HepG2 (cell line): ENCODE results near the gene SETD2. TPM values are rescaled to one million over a fixed set of nuclear protein-coding genes. Genes with fewer than 3 reads are reported as not detected.
A peak's percentile ranks its signal among the peaks of the same experiment; 100 is the strongest.

Experiments used
- ATRX ChIP-seq: sonication (generic); formaldehyde crosslinking; IDR thresholded peaks from 2 replicates; pipeline ENCODE4 v1.4.0; 2020; ENCODE audit warnings: missing genetic modification reagents, borderline replicate concordance
- CREM ChIP-seq, 2 experiments: sonication (generic) in 1 of 2; formaldehyde crosslinking in 1 of 2; IDR thresholded peaks; 2 replicates each; pipeline versions ENCODE4 v1.4.0 to v1.6.1; 2016 to 2020; ENCODE audit warnings: antibody characterized with exemption in 1 of 2, mild to moderate bottlenecking in 1 of 2, missing genetic modification reagents in 1 of 2
- HMGXB4 ChIP-seq, 2 experiments: sonication (generic) in 1 of 2; formaldehyde crosslinking in 1 of 2; IDR thresholded peaks; 2 replicates each; pipeline versions ENCODE4 v1.4.0 to v1.6.1; 2018 to 2020; ENCODE audit warnings: missing genetic modification reagents in 2 of 2, borderline replicate concordance in 1 of 2, low read depth in 1 of 2, mild to moderate bottlenecking in 1 of 2, missing biosample characterization in 1 of 2
- HOXA3 ChIP-seq: sonication (generic); formaldehyde crosslinking; IDR thresholded peaks from 2 replicates; pipeline ENCODE4 v1.5.0; 2020; ENCODE audit warnings: missing genetic modification reagents
- MAF1 ChIP-seq: sonication (generic); formaldehyde crosslinking; IDR thresholded peaks from 2 replicates; pipeline ENCODE4 v1.5.0; 2020; ENCODE audit warnings: missing genetic modification reagents, borderline replicate concordance
- MBNL3 ChIP-seq: fragments of 250-450 bp; sonication (Bioruptor Pico); conservative IDR thresholded peaks from 2 replicates; pipeline ENCODE4 v1.8.0; 2022; ENCODE audit warnings: mild to moderate bottlenecking, inconsistent platforms
- MZF1 ChIP-seq: sonication (generic); formaldehyde crosslinking; IDR thresholded peaks from 2 replicates; pipeline ENCODE4 v1.8.1; 2023; ENCODE audit warnings: mild to moderate bottlenecking, missing genetic modification reagents, borderline replicate concordance
- NR2C2 ChIP-seq: sonication (generic); formaldehyde crosslinking; IDR thresholded peaks from 2 replicates; pipeline ENCODE4 v1.4.0; 2020; ENCODE audit warnings: missing genetic modification reagents, mild to moderate bottlenecking, moderate library complexity, borderline replicate concordance
- SRY ChIP-seq: sonication (generic); formaldehyde crosslinking; IDR thresholded peaks from 2 replicates; pipeline ENCODE4 v1.8.0; 2022; ENCODE audit warnings: mild to moderate bottlenecking, missing genetic modification reagents
- WIZ ChIP-seq: sonication (generic); formaldehyde crosslinking; IDR thresholded peaks from 2 replicates; pipeline ENCODE4 v1.5.1; 2020; ENCODE audit warnings: mild to moderate bottlenecking, missing genetic modification reagents
- ZBTB25 ChIP-seq: IDR thresholded peaks from 2 replicates; pipeline ENCODE4 v1.6.1; 2018; ENCODE audit warnings: missing genetic modification reagents
- ZFP37 ChIP-seq: sonication (generic); formaldehyde crosslinking; IDR thresholded peaks from 2 replicates; pipeline ENCODE4 v1.4.0; 2020; ENCODE audit warnings: missing genetic modification reagents, borderline replicate concordance
- ZNF12 ChIP-seq: sonication (generic); formaldehyde crosslinking; IDR thresholded peaks from 2 replicates; pipeline ENCODE4 v1.5.0; 2020; ENCODE audit warnings: missing genetic modification reagents
- ZNF121 ChIP-seq: sonication (generic); formaldehyde crosslinking; IDR thresholded peaks from 2 replicates; pipeline ENCODE4 v1.5.0; 2020; ENCODE audit warnings: mild to moderate bottlenecking, missing genetic modification reagents
- ZNF629 ChIP-seq: sonication (generic); formaldehyde crosslinking; conservative IDR thresholded peaks from 2 replicates; pipeline ENCODE4 v1.5.0; 2020; ENCODE audit warnings: missing genetic modification reagents
- ZNF784 ChIP-seq: sonication (generic); formaldehyde crosslinking; IDR thresholded peaks from 2 replicates; pipeline ENCODE4 v1.5.1; 2020; ENCODE audit warnings: missing genetic modification reagents, mild to moderate bottlenecking, borderline replicate concordance
- ZNF879 ChIP-seq: sonication (generic); formaldehyde crosslinking; IDR thresholded peaks from 2 replicates; pipeline ENCODE4 v1.8.1; 2023; ENCODE audit warnings: missing genetic modification reagents
- polyA plus RNA-seq, 8 experiments: library from polyadenylated mRNA; depleted of rRNA in 3 of 8; stranded (reverse) in 7 of 8; unstranded in 1 of 8; fragments of >200 nt; fragmentation: Illumina TruSeq in 4 of 8; extraction: Trizol in 4 of 8; gene quantifications; 2 replicates each; pipeline versions ENCODE4 v1.2.1 to v1.2.3, GENCODE V29; 2011 to 2016; ENCODE audit warnings: low read depth in 4 of 8, missing spikeins in 1 of 8, mixed read lengths in 1 of 8; ENCODE audit not compliant: insufficient read depth in 1 of 8
- total RNA-seq, 5 experiments: library from RNA; depleted of rRNA; stranded (reverse); fragments of >200 nt; fragmentation: Illumina TruSeq; extraction: Trizol; gene quantifications; 2 replicates each; pipeline ENCODE4 v1.2.3, GENCODE V29; 2016; ENCODE audit warnings: low read depth in 1 of 5
- TF ChIP-seq, protein P1 (sequence below): IDR thresholded peaks from 2 replicates; pipeline ENCODE4 v1.4.0; 2020; ENCODE audit warnings: mild to moderate bottlenecking, missing genetic modification reagents
- TF ChIP-seq, protein P2 (sequence below): sonication (generic); formaldehyde crosslinking; IDR thresholded peaks from 2 replicates; pipeline ENCODE4 v1.4.0; 2020; ENCODE audit warnings: missing genetic modification reagents

Gene SETD2
- total and polyA plus RNA-seq, 2 of the 13 experiments (the other 11 are each of a cell fraction or from before 2014, with no cell fraction given) = 14.2 to 24.2 TPM

DNA sequence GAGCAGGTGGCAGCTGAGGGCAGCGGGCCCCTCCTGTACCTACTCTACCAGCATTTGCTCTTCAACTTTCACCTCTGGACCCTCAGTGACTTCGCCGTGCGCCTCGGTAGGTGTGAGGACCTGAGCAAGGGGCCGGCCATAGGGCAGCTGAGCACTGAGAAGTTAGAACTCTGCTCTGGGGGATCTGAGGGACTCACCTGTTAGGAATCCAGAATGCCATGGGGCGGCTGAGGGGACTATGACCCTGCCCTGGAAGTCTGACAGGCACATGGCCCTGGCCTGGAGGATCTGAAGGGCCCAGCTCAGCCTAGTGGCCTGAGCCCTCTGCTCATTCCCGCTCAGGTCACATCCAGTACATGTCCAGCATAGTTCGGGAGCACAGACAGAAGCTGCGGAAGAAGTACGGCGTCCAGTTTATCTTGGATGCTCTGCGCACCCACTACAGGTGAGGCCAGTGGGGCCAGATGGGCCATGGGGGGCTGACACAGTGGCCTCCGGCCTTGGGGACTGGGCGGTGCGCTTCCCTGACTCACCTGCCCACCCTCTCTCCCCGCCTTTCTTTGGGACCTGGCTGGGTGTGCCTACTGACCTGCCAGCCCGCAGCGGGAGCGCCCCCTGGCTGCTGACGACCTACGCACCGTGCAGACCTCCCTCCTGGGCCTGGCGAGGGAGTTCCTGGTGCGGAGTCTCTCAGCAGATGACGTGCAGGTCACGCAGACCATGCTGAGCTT is 165.6 kb downstream of the SETD2 start (continued):
- TF ChIP-seq MAF1 (0 out of 2 replicates have a peak, but pooled peaks have one; percentile 15), HMGXB4 (CRISPR knock-in tag; IDR thresholded peaks at IDR 0.05; ENCODE audit: borderline replicate concordance in 1 of 2, low read depth in 1 of 2) (peak; percentile 45 to 66; a peak in 2 of 4 replicates), ZNF784 (CRISPR knock-in tag) (peak; percentile 43; the same call in 1 of the 2 replicates), MZF1 (CRISPR knock-in tag) (no peak), SRY (CRISPR knock-in tag) (peak; percentile 23; the same call in 1 of the 2 replicates), HOXA3 (CRISPR knock-in tag) (peak; percentile 40; the same call in 1 of the 2 replicates), NR2C2 (CRISPR knock-in tag) (no peak), ZBTB25 (CRISPR knock-in tag) (0 out of 2 replicates have a peak, but pooled peaks have one; percentile 42), ZNF121 (CRISPR knock-in tag) (0 out of 2 replicates have a peak, but pooled peaks have one; percentile 19), ATRX (no peak), WIZ (CRISPR knock-in tag) (no peak), CREM (IDR thresholded peaks at IDR 0.05) (no peak), CREM (CRISPR knock-in tag; IDR thresholded peaks at IDR 0.05) (no peak), ZNF629 (no peak), MBNL3 (CRISPR knock-in tag) (no peak), ZFP37 (no peak), ZNF12 (peak; percentile 32; the same call in 1 of the 2 replicates), ZNF879 (CRISPR knock-in tag) (no peak)
- TF ChIP-seq, protein P1, sequence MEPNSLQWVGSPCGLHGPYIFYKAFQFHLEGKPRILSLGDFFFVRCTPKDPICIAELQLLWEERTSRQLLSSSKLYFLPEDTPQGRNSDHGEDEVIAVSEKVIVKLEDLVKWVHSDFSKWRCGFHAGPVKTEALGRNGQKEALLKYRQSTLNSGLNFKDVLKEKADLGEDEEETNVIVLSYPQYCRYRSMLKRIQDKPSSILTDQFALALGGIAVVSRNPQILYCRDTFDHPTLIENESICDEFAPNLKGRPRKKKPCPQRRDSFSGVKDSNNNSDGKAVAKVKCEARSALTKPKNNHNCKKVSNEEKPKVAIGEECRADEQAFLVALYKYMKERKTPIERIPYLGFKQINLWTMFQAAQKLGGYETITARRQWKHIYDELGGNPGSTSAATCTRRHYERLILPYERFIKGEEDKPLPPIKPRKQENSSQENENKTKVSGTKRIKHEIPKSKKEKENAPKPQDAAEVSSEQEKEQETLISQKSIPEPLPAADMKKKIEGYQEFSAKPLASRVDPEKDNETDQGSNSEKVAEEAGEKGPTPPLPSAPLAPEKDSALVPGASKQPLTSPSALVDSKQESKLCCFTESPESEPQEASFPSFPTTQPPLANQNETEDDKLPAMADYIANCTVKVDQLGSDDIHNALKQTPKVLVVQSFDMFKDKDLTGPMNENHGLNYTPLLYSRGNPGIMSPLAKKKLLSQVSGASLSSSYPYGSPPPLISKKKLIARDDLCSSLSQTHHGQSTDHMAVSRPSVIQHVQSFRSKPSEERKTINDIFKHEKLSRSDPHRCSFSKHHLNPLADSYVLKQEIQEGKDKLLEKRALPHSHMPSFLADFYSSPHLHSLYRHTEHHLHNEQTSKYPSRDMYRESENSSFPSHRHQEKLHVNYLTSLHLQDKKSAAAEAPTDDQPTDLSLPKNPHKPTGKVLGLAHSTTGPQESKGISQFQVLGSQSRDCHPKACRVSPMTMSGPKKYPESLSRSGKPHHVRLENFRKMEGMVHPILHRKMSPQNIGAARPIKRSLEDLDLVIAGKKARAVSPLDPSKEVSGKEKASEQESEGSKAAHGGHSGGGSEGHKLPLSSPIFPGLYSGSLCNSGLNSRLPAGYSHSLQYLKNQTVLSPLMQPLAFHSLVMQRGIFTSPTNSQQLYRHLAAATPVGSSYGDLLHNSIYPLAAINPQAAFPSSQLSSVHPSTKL (CRISPR knock-in tag) = peak; percentile 20; the same call in 1 of the 2 replicates
- TF ChIP-seq, protein P2, sequence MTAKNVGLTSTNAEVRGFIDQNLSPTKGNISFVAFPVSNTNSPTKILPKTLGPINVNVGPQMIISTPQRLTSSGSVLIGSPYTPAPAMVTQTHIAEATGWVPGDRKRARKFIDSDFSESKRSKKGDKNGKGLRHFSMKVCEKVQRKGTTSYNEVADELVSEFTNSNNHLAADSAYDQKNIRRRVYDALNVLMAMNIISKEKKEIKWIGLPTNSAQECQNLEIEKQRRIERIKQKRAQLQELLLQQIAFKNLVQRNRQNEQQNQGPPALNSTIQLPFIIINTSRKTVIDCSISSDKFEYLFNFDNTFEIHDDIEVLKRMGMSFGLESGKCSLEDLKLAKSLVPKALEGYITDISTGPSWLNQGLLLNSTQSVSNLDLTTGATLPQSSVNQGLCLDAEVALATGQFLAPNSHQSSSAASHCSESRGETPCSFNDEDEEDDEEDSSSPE (CRISPR knock-in tag) = 0 out of 2 replicates have a peak, but pooled peaks have one; percentile 43
